Left kidney (tissue), 2 donors: ENCODE data around the gene UNC5B. TPM values are rescaled to one million over a fixed set of nuclear protein-coding genes. Genes with fewer than 3 reads are reported as not detected.
A peak's percentile ranks its signal among the peaks of the same experiment; 100 is the strongest.

Experiments used
- DNase-seq: peaks from one replicate; pipeline ENCODE4 v3.0.0-alpha.2; 2013
- polyA plus RNA-seq: library from polyadenylated mRNA; unstranded; fragments of 120-200 nt; gene quantifications from one replicate; pipeline ENCODE4 v1.2.1, GENCODE V29; 2013; ENCODE audit not compliant: insufficient read length

Gene UNC5B
- polyA plus RNA-seq, 1 donor, result 45.4 TPM

DNA sequence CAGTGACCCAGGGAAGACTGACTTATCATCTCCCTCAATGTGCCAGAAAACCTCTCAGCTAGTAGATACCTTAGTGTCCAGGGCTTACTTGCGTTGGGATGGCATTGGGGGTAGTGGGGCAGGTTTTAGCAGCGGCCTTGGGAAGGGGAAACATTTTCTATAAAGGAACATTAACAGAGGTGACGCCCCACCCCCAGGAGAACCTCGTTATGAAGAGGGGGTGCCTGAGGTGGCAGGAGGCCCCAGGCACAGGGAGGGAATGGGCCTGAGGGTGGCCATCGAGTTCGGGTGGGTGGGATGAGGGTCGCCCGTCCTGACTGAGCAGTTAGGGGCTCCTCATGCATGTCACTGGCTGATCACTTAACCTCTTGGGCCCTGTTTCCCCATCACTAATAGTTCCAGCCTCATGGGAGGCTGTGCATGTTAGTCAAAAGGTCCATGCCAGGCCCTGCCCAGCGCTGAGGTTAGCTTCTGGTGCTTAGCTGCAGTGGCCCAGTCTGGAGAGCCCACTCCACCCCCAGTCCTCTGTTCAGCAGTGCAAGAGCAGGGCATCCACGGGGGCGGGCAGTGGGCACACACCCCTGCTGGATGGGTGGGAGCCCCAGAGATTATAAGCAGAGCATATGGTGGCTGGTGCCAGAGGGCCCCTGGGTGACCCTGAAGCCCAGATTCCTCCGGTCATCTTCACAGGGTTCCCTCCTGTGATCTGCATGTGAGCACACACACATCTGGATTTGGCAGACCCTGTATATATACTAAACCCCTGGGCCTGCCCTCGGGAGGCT lies 27.0 kb downstream of the UNC5B start:
- DNase-seq, result no peak

DNA sequence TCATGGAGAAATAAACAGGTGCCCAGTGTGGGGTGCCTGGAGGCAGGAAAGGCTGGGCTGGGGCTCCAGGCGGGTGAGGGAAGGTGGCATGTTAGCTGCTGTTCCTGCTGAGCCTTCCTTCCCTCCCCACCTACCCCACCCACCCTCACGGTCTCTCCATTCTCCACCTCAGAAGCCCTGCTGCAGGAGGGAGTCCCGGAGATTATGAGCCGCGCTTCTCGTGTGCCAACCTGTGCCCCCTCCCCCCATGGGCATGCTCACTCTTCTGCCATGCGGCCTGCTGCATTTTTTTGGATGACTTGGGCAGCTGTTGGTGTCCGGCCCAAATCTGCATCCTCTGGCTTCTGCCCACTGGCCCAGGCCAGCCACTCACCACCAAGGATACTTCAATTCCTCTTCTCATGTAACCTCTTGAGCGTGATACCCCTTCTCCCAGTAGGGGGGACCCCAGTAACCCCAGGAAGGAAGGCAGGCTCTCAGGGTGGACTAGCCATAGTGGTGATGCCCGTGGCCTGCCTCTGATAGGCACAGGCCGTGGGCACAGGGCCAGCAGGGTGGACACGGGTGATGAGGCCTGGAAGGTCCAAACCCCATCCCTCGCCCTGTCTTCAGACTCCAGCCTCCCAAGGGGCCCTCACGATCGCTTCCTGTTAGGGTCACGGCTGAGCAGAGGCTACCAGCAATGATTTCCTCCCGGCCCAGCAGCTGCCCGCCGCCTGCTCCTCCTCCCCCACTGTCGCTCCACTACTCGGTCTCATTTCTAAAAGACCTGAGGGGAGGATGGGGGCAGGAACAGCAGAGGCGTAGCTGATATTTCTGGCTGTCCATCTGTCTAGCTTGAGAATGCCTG lies 27.8 kb downstream of the UNC5B start:
- DNase-seq, result no peak

DNA sequence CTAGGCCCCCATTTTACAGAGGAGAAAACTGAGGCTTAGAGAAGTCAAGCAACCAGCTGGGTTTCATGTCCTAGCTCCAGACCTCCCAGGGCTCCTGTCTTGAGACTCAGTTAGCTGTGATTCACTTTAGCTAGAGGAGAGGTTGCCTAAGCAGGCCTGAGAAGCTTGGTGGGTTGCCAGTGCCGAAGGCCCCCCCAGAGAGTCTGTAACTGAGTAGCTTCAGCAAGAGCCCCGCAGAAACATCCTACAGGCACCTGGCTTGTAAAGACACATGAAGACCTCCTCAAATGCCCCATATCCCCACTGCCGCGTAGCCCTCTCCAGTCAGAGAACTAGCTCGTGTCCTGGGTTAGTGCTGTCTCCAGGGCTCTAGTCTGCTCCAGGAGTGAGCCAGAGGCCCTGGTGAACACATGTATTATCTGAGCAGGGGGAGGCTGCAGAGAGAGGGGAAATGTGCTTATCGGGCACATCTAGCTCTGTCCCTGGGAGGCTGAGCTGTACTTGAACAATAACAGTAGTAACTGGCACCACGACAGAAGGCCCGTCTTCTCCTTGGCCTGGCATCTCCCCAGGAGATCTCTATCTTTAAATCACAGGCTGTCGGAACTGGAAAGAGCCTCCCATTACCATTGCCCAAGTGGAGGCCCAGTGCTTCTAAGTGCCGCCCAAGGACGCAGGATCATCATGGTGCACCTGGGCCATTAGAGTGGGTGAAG lies 28.9 kb downstream of the UNC5B start:
- no peak for DNase-seq

DNA sequence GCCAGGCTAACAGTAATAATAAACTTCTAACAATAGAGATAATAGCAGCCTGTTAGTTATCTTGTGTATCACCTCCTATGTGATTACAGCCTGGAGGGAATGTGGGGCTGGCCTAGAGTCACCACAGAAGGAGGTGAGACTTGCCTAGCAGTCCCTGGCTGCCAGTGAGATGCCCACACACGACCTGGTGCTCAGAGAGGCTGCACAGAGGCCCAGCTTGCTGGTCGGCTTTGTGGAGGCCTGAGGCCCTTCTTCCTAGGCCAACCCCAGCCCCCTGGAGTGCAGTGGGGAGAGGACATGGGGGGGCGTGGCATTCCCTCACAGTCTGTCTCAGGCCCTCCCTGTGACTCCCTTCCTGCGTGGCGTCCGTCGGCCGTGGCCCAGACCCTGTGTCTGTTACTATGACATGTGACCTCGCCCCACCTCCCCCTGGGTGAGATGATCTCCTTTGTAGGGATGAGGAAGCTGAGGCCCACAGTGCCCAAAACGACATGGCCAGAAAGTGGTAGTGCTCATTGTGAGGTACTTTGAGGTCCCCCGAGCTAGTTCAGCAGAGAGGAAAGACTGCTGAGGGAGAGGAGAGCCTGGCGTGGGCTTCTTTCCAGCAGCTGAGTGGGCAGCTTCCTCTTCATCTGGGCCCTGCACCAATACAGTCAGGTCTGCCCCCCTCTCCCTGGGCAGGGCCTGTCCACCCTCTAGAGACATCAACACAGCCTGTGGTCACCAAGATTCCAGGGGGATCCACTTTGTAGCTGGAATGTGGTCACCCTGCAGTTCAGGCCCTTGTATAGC lies 29.7 kb downstream of the UNC5B start:
- no peak for DNase-seq

DNA sequence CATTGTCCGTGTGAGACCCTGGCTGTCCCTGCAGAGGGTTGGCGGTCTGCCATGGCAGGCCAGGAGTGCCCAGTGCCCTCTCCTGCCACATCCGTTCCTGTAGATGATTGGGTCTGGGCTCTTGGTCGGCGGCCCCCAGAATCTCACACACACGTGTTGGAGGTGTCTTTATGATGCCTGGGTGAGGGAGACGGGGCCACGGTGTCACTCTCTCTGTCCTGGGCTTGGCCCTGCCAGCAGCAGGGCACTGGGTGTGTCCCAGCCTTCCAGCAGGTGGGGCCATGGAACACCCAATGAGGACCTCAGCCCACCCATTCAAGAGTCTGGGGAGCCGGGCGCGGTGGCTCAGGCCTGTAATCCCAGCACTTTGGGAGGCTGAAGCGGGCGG lies 30.2 kb downstream of the UNC5B start:
- no peak for DNase-seq

DNA sequence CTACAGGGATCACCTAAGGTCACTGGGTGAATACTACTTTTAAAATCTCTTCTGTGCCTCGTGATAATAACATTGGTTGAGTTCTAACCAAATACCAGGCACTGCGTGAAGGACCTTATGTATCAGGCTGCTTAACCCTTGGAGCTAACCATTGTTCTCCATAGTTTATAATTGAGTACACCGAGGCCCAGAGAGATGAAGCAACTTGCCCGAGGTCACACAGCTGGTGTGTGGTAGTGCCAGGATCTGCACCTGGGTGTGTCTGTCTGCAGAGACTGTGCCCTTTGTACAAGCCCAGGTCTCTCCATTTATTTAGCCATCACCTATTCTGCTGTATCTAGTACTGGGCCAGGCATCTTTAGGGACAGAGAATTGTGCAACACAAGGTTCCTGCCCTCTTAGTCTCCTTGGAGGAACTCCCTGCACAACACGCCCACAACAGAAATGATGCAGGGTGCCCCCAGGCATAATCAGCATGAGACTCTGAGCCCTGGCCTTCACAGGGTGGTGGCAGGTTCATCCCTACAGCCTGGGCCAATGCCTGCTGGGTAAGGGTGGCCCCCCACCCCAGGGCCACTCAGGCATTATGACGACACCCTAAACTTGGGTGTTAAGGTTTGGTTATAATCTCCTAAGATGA lies 31.5 kb downstream of the UNC5B start:
- no peak for DNase-seq

DNA sequence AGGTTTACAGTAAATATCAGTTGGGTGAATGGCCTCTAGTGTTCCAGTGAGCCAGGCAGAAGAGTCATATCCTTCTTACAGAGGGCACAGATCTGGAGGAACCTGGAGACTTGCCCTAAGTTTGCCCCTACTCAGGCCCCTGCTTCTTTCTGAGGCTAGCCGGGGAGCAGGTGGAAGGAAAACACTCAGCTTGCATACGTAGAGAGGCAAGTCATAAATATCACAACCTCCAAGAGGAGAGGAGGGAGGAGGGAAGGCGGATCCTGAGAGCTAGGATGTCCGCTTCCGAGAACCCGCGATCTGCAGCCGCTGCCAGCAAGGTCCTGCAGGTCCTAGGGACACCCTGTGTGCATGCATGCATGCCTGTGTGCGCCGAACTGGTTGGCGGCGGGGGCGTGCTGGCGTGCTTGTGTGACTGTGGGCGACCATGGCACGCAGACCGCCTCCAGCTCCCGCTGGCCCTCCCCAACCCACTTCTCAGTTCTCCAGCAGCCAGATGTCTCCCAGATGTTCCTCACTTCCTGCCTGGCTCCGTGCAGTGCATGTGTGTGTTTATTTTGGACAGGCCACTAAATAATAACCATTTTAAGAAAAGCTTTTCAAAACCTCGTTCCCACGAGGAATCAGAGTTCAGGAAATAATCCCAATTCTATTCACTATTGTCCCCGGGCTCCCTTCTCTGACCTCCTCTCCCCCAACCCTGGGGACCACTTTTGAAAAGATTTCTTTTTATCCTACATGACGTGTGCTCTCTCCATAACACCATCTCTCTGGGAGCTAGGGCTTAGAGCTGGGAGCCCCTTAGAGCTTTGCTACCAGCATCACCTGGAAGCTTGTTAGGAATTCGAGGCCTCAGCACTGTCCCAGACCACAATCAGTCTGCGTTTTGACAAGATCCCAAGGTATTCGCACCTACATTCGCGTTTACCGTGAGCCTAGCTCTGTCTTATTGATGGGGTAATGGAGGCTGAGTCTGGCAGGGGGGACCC lies 32.4 kb downstream of the UNC5B start:
- peak; percentile 77 for DNase-seq

DNA sequence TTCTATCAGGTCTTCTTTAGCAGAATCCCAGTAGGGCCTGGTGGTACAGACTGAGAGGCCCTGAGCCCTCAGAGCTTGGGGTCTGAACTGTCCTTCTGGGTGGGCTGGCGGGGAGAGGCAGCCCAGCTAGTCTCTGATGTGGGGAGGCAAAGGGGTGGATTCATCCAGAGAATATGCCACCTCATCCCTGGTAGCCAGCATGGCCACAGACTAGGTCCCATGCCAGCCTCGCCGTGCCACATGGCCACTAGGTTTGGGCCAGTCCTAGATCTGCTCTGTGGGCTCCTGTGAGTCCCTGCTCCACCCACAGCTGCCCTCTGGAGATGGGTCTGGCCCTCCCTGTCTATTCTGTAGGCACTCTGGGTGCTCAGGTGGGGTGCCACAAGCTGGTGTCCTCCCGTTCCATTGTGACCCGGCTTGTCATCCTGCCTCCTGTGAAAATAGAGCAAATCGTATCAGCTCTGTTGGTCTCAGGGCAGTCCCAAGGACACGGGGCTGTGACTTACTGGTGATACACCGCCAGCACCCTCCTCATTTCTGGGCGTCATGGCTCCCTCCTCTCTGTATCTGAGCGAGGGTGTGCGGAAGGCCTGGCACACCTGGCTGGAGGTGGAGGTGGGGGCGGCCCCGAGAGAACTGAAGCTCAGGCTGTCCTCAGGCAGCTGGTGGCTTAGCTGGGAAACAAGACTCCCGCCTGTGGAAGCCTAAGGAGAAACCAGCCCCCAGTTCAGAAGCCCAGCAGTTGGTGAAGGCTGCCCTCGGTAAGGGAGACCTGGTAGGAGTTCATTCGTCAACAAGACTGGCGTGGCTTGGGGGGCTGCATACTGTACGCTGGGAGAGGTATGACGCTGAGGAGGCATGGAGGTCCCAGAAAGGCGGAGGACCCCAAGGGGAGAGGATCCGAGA lies 33.3 kb downstream of the UNC5B start:
- DNase-seq, result no peak

DNA sequence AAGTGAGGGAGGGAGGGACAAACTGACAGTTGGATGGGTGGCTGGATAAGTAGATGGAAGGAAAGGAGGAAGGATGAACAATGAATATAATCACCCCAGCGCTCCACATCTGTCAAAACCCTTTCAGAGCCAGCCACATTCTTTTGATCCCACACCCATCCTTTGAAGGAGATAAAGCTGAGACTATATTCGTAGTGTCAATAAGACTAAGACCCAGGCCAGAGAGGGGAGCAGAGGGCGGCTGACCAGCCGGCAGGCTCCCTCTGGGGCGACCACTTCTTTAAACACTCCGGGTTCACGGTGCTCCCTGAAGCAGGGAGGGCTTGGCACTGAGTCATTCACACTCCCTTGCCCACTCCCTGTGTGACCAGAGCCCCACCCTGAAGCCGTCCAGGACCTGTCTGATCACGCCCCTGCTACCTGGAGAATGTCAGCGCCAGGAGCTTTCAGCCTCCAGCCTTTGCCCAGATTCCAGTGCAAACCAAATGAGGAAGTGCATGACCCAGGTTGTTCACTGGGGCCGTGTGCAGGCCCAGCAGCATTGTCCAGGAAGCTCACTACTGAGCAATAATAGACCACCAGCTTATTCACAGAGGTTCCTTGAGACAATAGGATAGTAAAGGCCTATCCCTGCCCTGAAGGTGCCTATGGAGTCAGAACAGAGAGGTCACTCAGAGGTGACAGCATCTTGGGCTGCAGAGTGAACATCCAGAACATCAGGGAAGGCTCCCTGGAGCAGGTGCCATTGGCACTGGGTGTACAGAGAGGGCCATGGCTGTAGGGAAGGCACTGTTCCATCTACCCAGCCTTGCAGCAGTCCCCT lies 34.4 kb downstream of the UNC5B start:
- DNase-seq, result no peak

DNA sequence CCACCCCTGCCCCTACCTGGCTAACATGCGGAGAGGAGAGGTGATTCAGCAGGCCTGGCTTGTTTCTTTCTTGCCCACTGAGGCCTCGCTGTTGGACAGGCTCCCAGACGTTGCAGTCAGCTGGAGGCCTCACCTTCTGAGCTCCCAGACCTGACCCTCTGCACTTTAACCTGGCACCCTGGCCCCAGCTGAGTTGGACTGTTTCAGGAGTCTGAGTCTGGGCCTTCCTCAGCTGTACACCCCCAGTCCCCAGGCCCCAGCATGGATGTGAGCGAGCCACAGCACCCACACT lies 35.0 kb downstream of the UNC5B start:
- no peak for DNase-seq

DNA sequence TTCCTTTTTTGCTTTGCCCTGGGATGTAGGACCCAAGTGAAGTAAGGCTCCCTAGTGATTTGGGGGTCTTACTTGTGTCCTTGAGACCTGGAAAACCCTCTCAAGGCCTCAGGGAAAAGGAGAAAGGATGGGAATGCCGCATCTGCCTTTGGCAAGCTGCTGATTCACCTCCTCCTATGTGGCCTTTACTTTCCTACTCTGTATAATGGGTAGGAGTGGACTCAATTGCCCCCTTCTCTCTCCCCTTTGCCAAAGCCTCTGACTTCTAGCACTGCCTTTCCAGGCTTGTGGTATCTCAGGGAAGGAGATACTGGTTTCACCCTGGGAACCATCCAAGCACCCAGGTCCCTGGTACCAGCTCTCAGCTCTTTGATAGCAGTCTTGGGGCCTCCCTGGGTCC lies 35.4 kb downstream of the UNC5B start:
- DNase-seq, result no peak

DNA sequence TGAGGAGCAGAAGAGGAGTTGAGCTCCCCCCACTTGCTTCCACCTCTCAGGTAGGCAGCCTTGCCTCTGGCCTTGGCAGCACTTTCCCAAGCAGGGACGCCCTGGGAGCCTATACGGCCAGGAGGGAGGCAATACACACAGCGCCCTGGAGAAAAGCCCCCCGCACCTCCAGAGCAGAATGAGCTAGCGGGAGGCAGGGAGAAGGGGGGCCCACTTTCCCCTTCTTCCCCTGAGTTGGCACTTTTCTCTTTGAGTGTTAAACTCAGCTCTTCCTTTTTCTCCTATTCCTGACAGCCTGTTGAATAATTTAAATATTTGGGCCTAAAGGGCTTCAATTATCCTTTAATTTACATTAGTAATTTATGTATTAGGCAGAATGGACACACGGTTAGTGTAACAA lies 35.8 kb downstream of the UNC5B start:
- no peak for DNase-seq

DNA sequence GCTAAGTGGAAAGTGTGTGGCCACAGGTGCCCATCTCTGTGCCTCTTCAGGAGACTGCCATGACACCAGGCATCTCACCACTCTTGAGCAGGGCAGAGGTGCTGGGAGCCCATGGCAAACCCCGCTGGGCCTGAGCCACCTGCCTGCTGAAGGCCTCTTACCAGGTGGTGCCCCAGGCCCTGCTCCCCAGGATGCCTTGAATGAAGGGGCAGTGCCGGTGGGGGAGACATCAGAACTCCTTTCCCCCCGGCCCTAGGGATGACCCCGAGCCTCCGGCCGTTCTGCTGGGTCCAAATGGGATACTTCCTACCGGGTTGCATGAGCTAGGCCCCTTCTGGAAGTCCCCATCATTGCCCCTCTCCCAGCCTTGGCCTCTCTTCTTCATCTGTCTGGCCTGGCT lies 37.6 kb downstream of the UNC5B start:
- no peak for DNase-seq

DNA sequence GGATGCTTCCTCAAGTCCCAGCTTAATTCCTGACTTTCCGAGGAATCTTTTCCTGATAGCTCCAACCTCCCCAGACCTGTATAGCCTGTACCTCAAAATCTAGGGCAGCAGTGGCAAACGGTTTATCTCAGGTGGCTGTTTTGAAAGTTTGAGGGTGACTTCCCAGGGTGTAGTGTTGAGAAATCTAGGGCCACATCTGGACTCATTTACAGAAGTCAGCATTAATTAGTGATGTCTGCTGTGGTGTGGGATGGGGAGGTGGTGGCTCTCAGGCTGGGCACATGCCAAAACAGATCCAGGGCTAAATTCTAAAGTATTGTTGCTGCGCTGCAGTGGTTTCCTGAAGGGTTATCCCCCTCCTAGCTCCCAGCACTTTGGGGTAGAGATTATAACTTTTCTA lies 38.0 kb downstream of the UNC5B start:
- no peak for DNase-seq

DNA sequence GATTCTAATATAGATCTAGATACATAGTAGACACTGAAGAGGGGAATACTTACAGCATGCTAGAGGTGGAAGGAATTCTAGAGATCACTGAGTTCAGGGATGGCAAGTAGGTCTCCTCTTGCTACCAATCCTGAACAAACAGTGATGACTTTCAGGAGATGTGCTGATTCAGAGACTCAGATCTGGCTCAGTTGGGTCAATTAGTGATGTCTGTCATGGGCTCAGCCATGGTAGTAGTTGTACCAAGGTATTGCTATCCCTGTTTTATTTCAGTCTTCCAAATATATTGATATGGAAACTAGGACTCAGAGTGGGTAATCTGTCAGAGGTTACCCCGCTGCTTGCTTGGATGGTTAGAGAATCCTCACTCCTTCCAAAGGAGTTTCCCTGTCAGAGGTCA lies 38.5 kb downstream of the UNC5B start:
- no peak for DNase-seq

DNA sequence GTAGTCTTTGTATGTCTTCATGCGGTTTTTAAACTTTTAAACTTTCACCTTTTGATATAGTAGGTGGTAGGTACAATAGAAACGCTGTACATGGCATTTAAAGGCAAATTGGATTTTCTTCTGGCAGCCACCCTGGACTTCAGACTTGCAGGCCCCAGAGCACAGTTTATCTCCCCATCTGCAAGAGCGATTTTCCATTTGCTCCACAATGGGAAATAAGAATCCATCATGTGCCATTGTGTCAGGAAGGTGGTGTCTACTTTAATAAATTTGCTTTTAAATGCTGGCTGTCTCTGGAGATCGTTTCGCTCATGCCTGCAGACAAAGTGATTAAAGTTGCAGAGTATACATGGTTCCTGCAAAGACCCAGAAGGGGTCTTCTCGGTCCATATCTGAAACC lies 38.9 kb downstream of the UNC5B start:
- DNase-seq, result no peak

DNA sequence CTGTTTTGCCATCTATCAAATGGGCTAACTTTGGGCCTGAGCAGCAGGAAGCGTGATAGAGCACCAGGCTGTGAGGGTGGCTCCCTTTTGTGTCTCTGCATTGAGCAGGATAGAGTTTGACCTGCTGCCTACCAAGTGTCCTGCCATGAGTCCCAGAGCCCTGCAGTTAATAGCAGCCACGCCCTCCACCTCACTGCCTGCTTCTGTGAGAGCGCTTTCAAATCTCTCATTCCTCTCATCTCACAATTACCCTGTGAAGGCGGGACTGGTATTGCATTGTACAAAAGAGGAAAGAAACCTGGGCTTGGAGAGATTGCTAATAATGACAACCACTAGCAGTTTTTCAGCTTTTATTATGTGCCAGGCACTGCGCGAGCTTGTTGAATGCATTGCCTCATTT lies 39.9 kb downstream of the UNC5B start:
- no peak for DNase-seq

DNA sequence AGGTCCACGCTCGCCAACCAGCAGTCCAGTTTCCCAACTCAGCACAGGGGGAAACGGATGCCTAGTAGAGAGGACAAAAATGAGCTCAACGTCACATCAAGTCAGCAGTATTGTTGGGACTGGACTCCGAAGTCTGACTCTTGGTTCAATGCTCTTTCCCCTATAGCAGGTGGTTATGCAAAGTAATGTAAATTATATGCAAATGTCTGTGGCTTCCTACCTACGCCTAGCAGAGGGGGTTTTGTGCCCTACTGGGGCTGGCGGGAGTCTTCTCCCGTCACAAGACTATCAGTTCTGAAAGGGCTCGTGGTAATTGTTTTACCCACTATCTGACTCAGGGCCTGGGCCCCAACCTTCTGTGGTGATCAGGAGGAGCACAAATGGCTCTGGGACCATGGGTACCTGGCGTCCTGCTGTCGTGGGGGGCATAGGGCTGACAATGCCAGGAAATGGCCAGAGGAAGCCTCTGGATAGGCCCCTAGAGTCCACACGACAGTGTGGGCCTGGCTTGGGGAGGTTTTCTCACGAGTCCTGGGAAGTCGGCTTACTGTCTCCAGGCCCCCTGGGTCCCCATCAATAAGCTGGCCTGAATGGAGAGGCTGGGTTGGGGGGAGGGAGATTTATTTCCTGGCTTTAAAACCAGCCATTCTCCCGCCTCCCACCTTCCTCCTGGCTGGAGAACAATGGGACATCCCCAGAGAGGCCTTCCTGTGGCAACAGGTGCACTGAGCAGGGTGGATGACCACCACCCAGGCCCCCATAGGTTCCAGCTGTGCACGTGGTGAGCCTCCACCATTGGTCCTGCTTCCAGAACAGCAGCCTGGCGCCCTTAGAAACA lies 41.8 kb downstream of the UNC5B start:
- no peak for DNase-seq
